GM13976 (cell line): ENCODE data around the gene RUVBL2.

Source experiments
- DNase-seq: peaks from one replicate; pipeline ENCODE4 v3.0.0; 2012; ENCODE audit warnings: low spot score
- CTCF ChIP-seq: IDR thresholded peaks from 2 replicates; pipeline ENCODE4 v1.5.1; 2012; ENCODE audit warnings: borderline replicate concordance, mild to moderate bottlenecking; ENCODE audit not compliant: insufficient read depth; ENCODE audit errors: extremely low read depth, missing control alignments, control extremely low read depth
- in situ Hi-C: fragments of 300-500 bp; cut with MboI; formaldehyde crosslinking; loops from one replicate; pipeline ENCODE4 v1.12.0; 2022; ENCODE audit warnings: low sequenced_read_pairs, mixed read lengths, inconsistent platforms; ENCODE audit not compliant: unreplicated experiment

Gene RUVBL2

DNA sequence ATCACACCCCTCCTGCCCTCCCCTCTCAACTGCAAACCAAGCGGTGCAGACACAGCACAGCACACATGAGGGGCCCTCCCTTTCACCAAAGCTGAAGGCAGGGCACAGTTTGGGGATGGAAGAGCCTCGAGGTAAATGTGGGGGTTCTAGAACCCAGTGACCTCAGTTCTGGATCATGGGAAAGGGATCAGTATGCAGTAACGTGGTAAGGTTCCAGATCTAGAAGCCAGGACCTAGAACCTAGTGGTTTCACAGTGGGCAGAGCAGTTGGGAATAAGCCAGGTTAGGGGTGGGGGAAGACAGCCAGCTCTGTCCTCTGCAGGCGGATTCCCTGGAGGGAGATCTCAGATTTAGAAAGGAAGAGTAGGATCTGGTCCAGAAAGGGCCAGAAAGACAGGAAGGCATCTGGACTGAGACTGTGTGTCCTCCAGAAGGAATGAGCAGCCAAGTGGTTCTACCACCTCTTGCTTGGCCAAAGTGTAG, 25.5 kb upstream of the RUVBL2 start:
- in situ Hi-C loops = no loop called here
- DNase-seq = no peak
- no peak for TF ChIP-seq CTCF

GRCh38 chr19:48968813-48969218, 24.9 kb upstream of the RUVBL2 start:
- no peak for TF ChIP-seq CTCF
- no peak for DNase-seq
- in situ Hi-C loops = no loop called here

- no peak for DNase-seq
- TF ChIP-seq CTCF = no peak
- in situ Hi-C loops = loop anchor here (5.0 kb wide), 2 partner anchors 97 to 177 kb away; partner anchors contain the start of gene PPP1R15A
Measured at GRCh38 chr19:48969276-48970138, 24.2 kb upstream of the RUVBL2 start.

- no peak for TF ChIP-seq CTCF
- in situ Hi-C loops = loop anchor here (5.0 kb wide), 2 partner anchors 98 to 178 kb away; partner anchors contain the start of gene PPP1R15A
- no peak for DNase-seq
Measured at GRCh38 chr19:48970139-48970766, 23.4 kb upstream of the RUVBL2 start.

DNA sequence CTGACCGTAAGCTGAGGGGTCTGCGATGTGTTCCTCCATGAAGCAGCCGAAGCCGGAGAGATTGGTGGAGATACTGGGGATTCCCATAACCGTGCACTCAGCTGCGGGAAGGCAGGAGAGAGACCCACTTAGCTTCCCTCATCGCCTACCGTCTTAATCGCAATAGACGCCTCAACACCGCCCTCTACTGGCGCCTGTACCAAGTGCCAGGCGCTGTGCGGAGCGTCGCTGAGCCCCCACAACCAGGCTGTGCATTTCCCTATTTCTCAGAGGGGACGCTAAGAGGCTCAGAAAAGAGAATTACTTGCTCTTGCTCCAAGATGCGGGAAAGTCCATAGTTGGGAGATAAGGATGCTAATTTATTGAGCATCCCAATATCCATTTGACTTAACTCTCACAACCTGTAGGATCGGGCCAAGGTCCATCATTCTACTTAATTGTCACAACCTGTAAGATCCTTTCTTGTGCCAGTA, 22.7 kb upstream of the RUVBL2 start:
- peak; percentile 95 for TF ChIP-seq CTCF
- in situ Hi-C loops = loop anchor here (5.0 kb wide), 2 partner anchors 99 to 179 kb away; partner anchors contain the start of gene PPP1R15A
- peak; percentile 81 for DNase-seq

- DNase-seq = peak; percentile 56
- in situ Hi-C loops = no loop called here
- TF ChIP-seq CTCF = no peak
Measured at GRCh38 chr19:48975947-48976847, 17.5 kb upstream of the RUVBL2 start.
